Epithelial cell of proximal tubule (primary cell): Measurements from ENCODE around the gene CNGA1. TPM values are rescaled to one million over a fixed set of nuclear protein-coding genes. Genes with fewer than 3 reads are reported as not detected.
A peak's percentile ranks its signal among the peaks of the same experiment; 100 is the strongest.

ENCODE experiments used
- DNase-seq: peaks from one replicate; pipeline ENCODE4 v3.0.0-alpha.2; 2011; ENCODE audit warnings: low read depth
- H3K4me3 ChIP-seq: 2 replicates; pipeline ENCODE4 v1.5.1; 2011; ENCODE audit warnings: low read depth, mild to moderate bottlenecking, low read length
- total RNA-seq: library from RNA; depleted of rRNA; stranded (reverse); fragments of >200 nt; gene quantifications from 2 replicates; pipeline ENCODE4 v1.2.3, GENCODE V29; 2015
- TF ChIP-seq, protein P1 (sequence below): conservative IDR thresholded peaks from 2 replicates; pipeline ENCODE4 v1.5.1; 2012; ENCODE audit warnings: low read depth, mild to moderate bottlenecking, low read length

The CNGA1 gene
- total RNA-seq, 1 donor from 2014 or later = 2.8 TPM

DNA sequence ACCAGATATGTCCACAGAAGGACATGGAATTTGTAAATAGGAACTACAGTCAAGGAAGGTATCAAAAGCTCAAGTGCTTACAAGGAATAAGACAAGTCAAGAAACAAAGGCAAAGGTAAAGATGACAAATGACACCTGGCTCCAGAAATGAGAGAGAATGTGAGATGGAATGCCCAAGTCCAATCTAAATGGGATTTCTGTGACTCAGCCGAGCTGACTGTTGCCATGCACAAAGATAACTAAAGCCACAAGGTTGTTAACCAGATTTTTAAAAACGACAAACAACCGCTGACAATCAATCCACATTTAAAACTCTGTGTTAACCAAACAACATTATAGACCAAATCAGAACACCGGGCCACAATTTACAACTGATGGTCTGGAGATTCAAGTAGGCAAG, 103.2 kb downstream of the CNGA1 start:
- TF ChIP-seq, protein P1, sequence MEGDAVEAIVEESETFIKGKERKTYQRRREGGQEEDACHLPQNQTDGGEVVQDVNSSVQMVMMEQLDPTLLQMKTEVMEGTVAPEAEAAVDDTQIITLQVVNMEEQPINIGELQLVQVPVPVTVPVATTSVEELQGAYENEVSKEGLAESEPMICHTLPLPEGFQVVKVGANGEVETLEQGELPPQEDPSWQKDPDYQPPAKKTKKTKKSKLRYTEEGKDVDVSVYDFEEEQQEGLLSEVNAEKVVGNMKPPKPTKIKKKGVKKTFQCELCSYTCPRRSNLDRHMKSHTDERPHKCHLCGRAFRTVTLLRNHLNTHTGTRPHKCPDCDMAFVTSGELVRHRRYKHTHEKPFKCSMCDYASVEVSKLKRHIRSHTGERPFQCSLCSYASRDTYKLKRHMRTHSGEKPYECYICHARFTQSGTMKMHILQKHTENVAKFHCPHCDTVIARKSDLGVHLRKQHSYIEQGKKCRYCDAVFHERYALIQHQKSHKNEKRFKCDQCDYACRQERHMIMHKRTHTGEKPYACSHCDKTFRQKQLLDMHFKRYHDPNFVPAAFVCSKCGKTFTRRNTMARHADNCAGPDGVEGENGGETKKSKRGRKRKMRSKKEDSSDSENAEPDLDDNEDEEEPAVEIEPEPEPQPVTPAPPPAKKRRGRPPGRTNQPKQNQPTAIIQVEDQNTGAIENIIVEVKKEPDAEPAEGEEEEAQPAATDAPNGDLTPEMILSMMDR = no peak
- DNase-seq = no peak
- peak overlapping the region; percentile 99 for H3K4me3 ChIP-seq

- TF ChIP-seq, protein P1 = no peak
- H3K4me3 ChIP-seq = no peak overlapping the region
- DNase-seq = no peak
These were observed 109.3 kb downstream of the CNGA1 start for GRCh38 chr4:47907089-47907646.

- no peak overlapping the region for H3K4me3 ChIP-seq
- TF ChIP-seq, protein P1 = no peak
- no peak for DNase-seq
These were observed 116.8 kb downstream of the CNGA1 start for GRCh38 chr4:47899639-47900038.

DNA sequence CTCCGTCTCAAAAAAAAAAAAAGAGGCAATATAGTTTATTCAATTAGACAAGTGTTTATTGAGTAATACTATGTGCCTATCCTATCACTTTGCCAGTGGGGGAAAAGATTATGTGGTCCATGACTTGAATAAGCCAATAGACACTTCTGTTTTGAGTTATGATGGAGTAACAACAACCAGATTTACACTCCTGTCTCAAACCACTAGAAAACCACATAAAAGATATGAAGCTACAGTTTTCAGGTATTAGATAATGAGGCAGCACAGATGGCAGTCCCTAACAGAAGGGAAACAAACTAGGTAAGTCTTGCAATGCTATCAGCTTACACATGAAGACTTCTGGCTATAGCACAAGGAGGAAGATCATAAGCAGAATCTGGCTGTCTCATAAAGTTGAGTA, 124.6 kb downstream of the CNGA1 start:
- TF ChIP-seq, protein P1 = no peak
- no peak for DNase-seq
- no peak overlapping the region for H3K4me3 ChIP-seq

Other genes starting within 250 kb of the CNGA1 start
- gene CORIN, start 178.6 kb downstream of the CNGA1 start, total RNA-seq = 0.12 TPM in 1 of 2 replicates, not detected in the other
- gene NFXL1, start 102.1 kb downstream of the CNGA1 start, total RNA-seq = 10.4 and 10.6 TPM in 2 replicates
- gene NIPAL1, start 91 bp upstream of the CNGA1 start, total RNA-seq = 3.9 and 8.7 TPM in 2 replicates
- gene TXK, start 117.6 kb upstream of the CNGA1 start, total RNA-seq = 1.3 and 2.0 TPM in 2 replicates